HG02981 (cell line): ENCODE data around the gene KIF25.
"Not testable (repeated sequence)": the region's sequence is repeated elsewhere in the genome, so short reads cannot be mapped to it uniquely, and the experiment has no call there.

Experiments
- ATAC-seq: cut with Tn5 transposase; IDR thresholded peaks from one replicate; pipeline ENCODE4 v1.9.1; 2021; ENCODE audit warnings: mild to moderate bottlenecking, moderate library complexity; ENCODE audit not compliant: unreplicated experiment

Gene KIF25

GRCh38 chr6:167974640-167975344, 22.7 kb upstream of the KIF25 start:
- ATAC-seq = no peak

GRCh38 chr6:167975458-167975857, 22.0 kb upstream of the KIF25 start:
- ATAC-seq = no peak

GRCh38 chr6:167976116-167976657, 21.3 kb upstream of the KIF25 start:
- not testable (repeated sequence) for ATAC-seq

- ATAC-seq = no peak
Measured at GRCh38 chr6:167976708-167977107, 20.8 kb upstream of the KIF25 start.

- ATAC-seq = no peak
Measured at GRCh38 chr6:167977717-167978467, 19.6 kb upstream of the KIF25 start.

GRCh38 chr6:167978607-167979006, 18.9 kb upstream of the KIF25 start:
- ATAC-seq = no peak

- no peak for ATAC-seq
Measured at GRCh38 chr6:167979436-167980139, 17.9 kb upstream of the KIF25 start.

GRCh38 chr6:167980911-167981580, 16.4 kb upstream of the KIF25 start:
- ATAC-seq = no peak

- ATAC-seq = no peak
Measured at GRCh38 chr6:167981916-167982462, 15.5 kb upstream of the KIF25 start.

GRCh38 chr6:167984144-167984719, 13.2 kb upstream of the KIF25 start:
- ATAC-seq = no peak

GRCh38 chr6:167984876-167985604, 12.4 kb upstream of the KIF25 start:
- ATAC-seq = no peak

GRCh38 chr6:167985911-167986595, 11.4 kb upstream of the KIF25 start:
- no peak for ATAC-seq

- no peak for ATAC-seq
Measured at GRCh38 chr6:167987396-167988153, 9.9 kb upstream of the KIF25 start.

GRCh38 chr6:167988154-167988495, 9.3 kb upstream of the KIF25 start:
- no peak for ATAC-seq

GRCh38 chr6:167988945-167989841, 8.3 kb upstream of the KIF25 start:
- no peak for ATAC-seq

- ATAC-seq = no peak
Measured at GRCh38 chr6:167990016-167990945, 7.2 kb upstream of the KIF25 start.
